ENCODE measurements around the gene GPBP1. TPM values are rescaled to one million over a fixed set of nuclear protein-coding genes. Genes with fewer than 3 reads are reported as not detected.

The GPBP1 gene
- total RNA-seq, 1 experiment from 2014 or later: 69.5 TPM

DNA sequence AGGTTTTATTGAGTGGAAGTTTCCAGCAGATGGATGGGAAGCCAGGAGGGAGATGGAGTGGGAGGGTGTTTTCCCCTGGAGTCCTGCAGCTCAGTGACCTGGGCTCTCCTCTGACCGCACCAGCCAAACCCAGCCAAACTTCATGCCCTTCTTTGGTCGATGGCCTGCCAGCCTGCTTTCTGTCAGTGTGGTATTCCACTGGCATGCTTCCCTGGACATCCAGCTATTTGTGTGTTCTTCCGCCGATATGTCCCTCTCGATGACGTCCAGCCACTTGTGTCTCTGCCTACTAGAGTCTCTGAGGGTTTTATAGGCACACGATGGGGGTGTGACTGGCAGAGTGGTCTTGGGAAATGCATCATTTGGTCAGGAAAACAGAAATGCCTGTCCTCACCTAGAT, 33.8 kb downstream of the GPBP1 start:
- peaks cover 62% of the 10 kb centered on the region for H4K20me1 ChIP-seq (ENCODE audit: insufficient read depth)
- H3K4me3 ChIP-seq (replicated peaks in 1 of 2; ENCODE audit: low read depth in 1 of 2, low read length in 2 of 2): no peak overlapping the region
- no peaks in the 10 kb centered on the region for H3K9me2 ChIP-seq (ENCODE audit: insufficient read depth)
- peaks cover 31 to 50% of the 10 kb centered on the region in 2 experiments for H3K4me1 ChIP-seq (ENCODE audit: control insufficient read depth in 1 of 2, insufficient read depth in 2 of 2, low read length in 2 of 2)
- POLR2A ChIA-PET: no interaction called here
- no TSS peak for BruUV-seq (replicated peaks)
- no peak for DNase-seq (ENCODE audit: low read depth, low spot score)
- no peaks in the 10 kb centered on the region for H3K9me3 ChIP-seq (ENCODE audit: control insufficient read depth in 1 of 2, insufficient read depth in 1 of 2, low read depth in 1 of 2, low read length in 2 of 2)
- H3K4me2 ChIP-seq (ENCODE audit: low read length): peak overlapping the region; percentile 66; the same call in 1 of the 2 replicates
- no peak for ATAC-seq
- H3K27me3 ChIP-seq (ENCODE audit: insufficient read depth, low read length): no peaks in the 10 kb centered on the region
- TF ChIP-seq SIN3A (IDR thresholded peaks at IDR 0.05; ENCODE audit: low read depth): no peak
- no peak for TF ChIP-seq RAD21 (IDR thresholded peaks at IDR 0.05; ENCODE audit: low read depth)
- no peak for TF ChIP-seq EGR1 (IDR thresholded peaks at IDR 0.05; ENCODE audit: low read depth)
- no peak for TF ChIP-seq CEBPB (IDR thresholded peaks at IDR 0.05; ENCODE audit: low read depth)
- no peak overlapping the region for H3K9ac ChIP-seq (ENCODE audit: low read length)
- H2AFZ ChIP-seq (ENCODE audit: low read depth, low read length, poor library complexity, severe bottlenecking): no peak overlapping the region
- peaks cover 100% of the 10 kb centered on the region for H3K79me2 ChIP-seq (ENCODE audit: insufficient read depth, low read length)
- H3K27ac ChIP-seq (ENCODE audit: low read depth, low read length): no peak overlapping the region
- no peaks in the 10 kb centered on the region for H3K36me3 ChIP-seq (ENCODE audit: control insufficient read depth in 1 of 2, insufficient read depth in 2 of 2, low read length in 2 of 2)
- CTCF ChIA-PET: no interaction called here
- intact Hi-C loops (cut with micrococcal nuclease): no loop called here
- RAD21 ChIA-PET (ENCODE audit: low non-redundant PET in 1 of 2, low total read pairs in 2 of 2, uncharacterized antibody in 2 of 2, unreplicated experiment in 2 of 2): no interaction called here

DNA sequence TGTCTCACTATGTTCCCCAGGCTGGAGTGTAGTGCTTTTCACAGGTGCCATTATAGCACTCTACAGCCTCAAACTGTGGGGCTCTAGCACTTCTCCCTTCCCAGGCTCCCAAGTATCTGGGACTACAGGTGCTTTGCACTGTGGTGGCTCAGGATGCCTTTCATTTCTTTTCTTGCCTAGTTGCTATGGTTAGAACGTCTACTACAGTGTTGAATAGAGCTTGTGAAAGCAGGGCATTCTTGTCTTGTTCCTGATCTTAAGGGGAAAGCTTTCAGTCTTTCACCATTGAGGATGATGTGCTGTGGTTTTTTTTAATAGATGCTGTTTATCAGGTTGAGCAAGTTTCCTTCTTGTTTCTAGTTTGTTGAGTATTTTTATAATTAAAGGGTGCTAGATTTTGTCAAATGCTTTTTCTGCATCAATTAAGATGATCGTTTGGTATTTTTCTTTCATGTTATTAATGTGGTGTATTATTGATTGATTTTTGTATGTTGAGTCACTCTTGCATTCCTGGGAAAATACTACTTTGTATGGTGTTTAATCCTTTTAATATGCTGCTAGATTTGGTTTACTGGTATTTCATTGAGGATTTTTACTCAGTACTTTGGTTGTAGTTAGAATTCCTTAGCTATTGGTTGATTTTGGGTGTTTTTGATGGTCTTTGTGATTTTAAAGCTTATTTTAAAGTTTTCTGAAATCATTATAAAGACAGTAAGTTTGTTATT, 35.6 kb downstream of the GPBP1 start:
- ATAC-seq: peak; percentile 84
- TF ChIP-seq CBX3 (IDR thresholded peaks at IDR 0.05; ENCODE audit: low read depth): no peak
- TF ChIP-seq YY1 (IDR thresholded peaks at IDR 0.05; ENCODE audit: extremely low read depth, insufficient replicate concordance, low read depth, low read length): no peak
- TF ChIP-seq, protein P1, sequence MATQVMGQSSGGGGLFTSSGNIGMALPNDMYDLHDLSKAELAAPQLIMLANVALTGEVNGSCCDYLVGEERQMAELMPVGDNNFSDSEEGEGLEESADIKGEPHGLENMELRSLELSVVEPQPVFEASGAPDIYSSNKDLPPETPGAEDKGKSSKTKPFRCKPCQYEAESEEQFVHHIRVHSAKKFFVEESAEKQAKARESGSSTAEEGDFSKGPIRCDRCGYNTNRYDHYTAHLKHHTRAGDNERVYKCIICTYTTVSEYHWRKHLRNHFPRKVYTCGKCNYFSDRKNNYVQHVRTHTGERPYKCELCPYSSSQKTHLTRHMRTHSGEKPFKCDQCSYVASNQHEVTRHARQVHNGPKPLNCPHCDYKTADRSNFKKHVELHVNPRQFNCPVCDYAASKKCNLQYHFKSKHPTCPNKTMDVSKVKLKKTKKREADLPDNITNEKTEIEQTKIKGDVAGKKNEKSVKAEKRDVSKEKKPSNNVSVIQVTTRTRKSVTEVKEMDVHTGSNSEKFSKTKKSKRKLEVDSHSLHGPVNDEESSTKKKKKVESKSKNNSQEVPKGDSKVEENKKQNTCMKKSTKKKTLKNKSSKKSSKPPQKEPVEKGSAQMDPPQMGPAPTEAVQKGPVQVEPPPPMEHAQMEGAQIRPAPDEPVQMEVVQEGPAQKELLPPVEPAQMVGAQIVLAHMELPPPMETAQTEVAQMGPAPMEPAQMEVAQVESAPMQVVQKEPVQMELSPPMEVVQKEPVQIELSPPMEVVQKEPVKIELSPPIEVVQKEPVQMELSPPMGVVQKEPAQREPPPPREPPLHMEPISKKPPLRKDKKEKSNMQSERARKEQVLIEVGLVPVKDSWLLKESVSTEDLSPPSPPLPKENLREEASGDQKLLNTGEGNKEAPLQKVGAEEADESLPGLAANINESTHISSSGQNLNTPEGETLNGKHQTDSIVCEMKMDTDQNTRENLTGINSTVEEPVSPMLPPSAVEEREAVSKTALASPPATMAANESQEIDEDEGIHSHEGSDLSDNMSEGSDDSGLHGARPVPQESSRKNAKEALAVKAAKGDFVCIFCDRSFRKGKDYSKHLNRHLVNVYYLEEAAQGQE (IDR thresholded peaks at IDR 0.05; ENCODE audit: low read depth): no peak
- 0 out of 2 replicates have a peak, but pooled peaks have one; percentile 43 for TF ChIP-seq CEBPB (IDR thresholded peaks at IDR 0.05; ENCODE audit: low read depth)
- TF ChIP-seq SRF (IDR thresholded peaks at IDR 0.05; ENCODE audit: low read depth): no peak
- no peak for TF ChIP-seq ELF1 (IDR thresholded peaks at IDR 0.05; ENCODE audit: borderline replicate concordance, low read depth)
- no peak for TF ChIP-seq EZH2 (IDR thresholded peaks at IDR 0.05)
- TF ChIP-seq, protein P2, sequence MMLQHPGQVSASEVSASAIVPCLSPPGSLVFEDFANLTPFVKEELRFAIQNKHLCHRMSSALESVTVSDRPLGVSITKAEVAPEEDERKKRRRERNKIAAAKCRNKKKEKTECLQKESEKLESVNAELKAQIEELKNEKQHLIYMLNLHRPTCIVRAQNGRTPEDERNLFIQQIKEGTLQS (IDR thresholded peaks at IDR 0.05): 0 out of 2 replicates have a peak, but pooled peaks have one; percentile 9
- TF ChIP-seq EGR1 (IDR thresholded peaks at IDR 0.05; ENCODE audit: low read depth): no peak
- no peak for TF ChIP-seq ZNF274 (IDR thresholded peaks at IDR 0.05; ENCODE audit: low read depth, low read length)
- no peak for TF ChIP-seq TCF7L2 (IDR thresholded peaks at IDR 0.05; ENCODE audit: borderline replicate concordance, extremely low read depth, insufficient read depth, insufficient read length)
- peak; percentile 55 for TF ChIP-seq SP1 (IDR thresholded peaks at IDR 0.05; ENCODE audit: low read depth)
- no peak for TF ChIP-seq RAD21 (IDR thresholded peaks at IDR 0.05; ENCODE audit: low read depth)
- TF ChIP-seq FOSL1 (IDR thresholded peaks at IDR 0.05; ENCODE audit: low read depth): peak; percentile 77
- TF ChIP-seq JUND (IDR thresholded peaks at IDR 0.05): peak; percentile 64
- no peak for TF ChIP-seq SIN3A (IDR thresholded peaks at IDR 0.05; ENCODE audit: low read depth)
- no peak for TF ChIP-seq POLR2A (IDR thresholded peaks at IDR 0.05; ENCODE audit: borderline replicate concordance, extremely low read depth, insufficient read depth, insufficient read length)

More for the DNA sequence above, 35.6 kb downstream of the GPBP1 start:
- no peaks in the 10 kb centered on the region; a peak in 1 of 4 replicates for H3K36me3 ChIP-seq (ENCODE audit: control insufficient read depth in 1 of 2, insufficient read depth in 2 of 2, low read length in 2 of 2)
- peak overlapping the region; percentile 49 for H3K9ac ChIP-seq (ENCODE audit: low read length)
- BruUV-seq (replicated peaks): no TSS peak
- peak overlapping the region in 1 of 2 experiments; percentile 25; a peak in 2 of 4 replicates for H3K4me3 ChIP-seq (replicated peaks in 1 of 2; ENCODE audit: low read depth in 1 of 2, low read length in 2 of 2)
- intact Hi-C loops (cut with micrococcal nuclease): no loop called here
- peaks cover 100% of the 10 kb centered on the region for H3K79me2 ChIP-seq (ENCODE audit: insufficient read depth, low read length)
- ChIA-PET RAD21 (ENCODE audit: low non-redundant PET in 1 of 2, low total read pairs in 2 of 2, uncharacterized antibody in 2 of 2, unreplicated experiment in 2 of 2) (no interaction called here), POLR2A (no interaction called here), CTCF (no interaction called here)
- peak overlapping the region; percentile 58; the same call in 1 of the 2 replicates for H3K27ac ChIP-seq (ENCODE audit: low read depth, low read length)
- peak overlapping the region; percentile 66 for H3K4me2 ChIP-seq (ENCODE audit: low read length)
- H3K4me1 ChIP-seq (ENCODE audit: control insufficient read depth in 1 of 2, insufficient read depth in 2 of 2, low read length in 2 of 2): peaks cover 28 to 47% of the 10 kb centered on the region in 2 experiments
- H3K9me2 ChIP-seq (ENCODE audit: insufficient read depth): no peaks in the 10 kb centered on the region
- H2AFZ ChIP-seq (ENCODE audit: low read depth, low read length, poor library complexity, severe bottlenecking): no peak overlapping the region
- H3K9me3 ChIP-seq (ENCODE audit: control insufficient read depth in 1 of 2, insufficient read depth in 1 of 2, low read depth in 1 of 2, low read length in 2 of 2): no peaks in the 10 kb centered on the region
- DNase-seq (ENCODE audit: low read depth, low spot score): peak; percentile 38
- peaks cover 50% of the 10 kb centered on the region for H4K20me1 ChIP-seq (ENCODE audit: insufficient read depth)
- no peaks in the 10 kb centered on the region for H3K27me3 ChIP-seq (ENCODE audit: insufficient read depth, low read length)
